Common myeloid progenitor, CD34-positive (primary cell): ENCODE measurements around the gene IER2.
A peak's percentile ranks its signal among the peaks of the same experiment; 100 is the strongest.
"Not testable (repeated sequence)": the region's sequence is repeated elsewhere in the genome, so short reads cannot be mapped to it uniquely, and the experiment has no call there.

Experiments
- CTCF ChIA-PET: fragments of 350-600 bp; sonication (Branson Sonifier 250); formaldehyde crosslinking; loops from one replicate; lab custom pipeline; 2021; ENCODE audit warnings: antibody characterized with exemption; lab: Charles Lee
- POLR2A ChIA-PET: fragments of 350-600 bp; sonication (Branson Sonifier 250); formaldehyde crosslinking; loops from one replicate; lab custom pipeline; 2021; ENCODE audit warnings: antibody characterized with exemption; lab: Charles Lee
- DNase-seq, 3 donors: peaks; one replicate each; pipeline versions ENCODE4 v3.0.0 to v3.0.0-alpha.2; 2013
- H3K27ac ChIP-seq, 2 experiments: 1 replicate in 1 of 2; 2 replicates in 1 of 2; pipeline ENCODE4 v1.7.0; 2013; ENCODE audit warnings: inconsistent platforms in 2 of 2, low read length in 2 of 2, mild to moderate bottlenecking in 2 of 2, low read depth in 1 of 2, moderate library complexity in 1 of 2; ENCODE audit not compliant: severe bottlenecking in 2 of 2, insufficient read depth in 1 of 2, poor library complexity in 1 of 2
- H3K27me3 ChIP-seq, 5 experiments: replicated peaks in 2 of 5; 1 replicate in 3 of 5; 2 replicates in 2 of 5; pipeline versions ENCODE4 v1.6.1 to v1.7.0; 2013; ENCODE audit warnings: low read length in 4 of 5, mild to moderate bottlenecking in 2 of 5, moderate library complexity in 2 of 5, inconsistent platforms in 1 of 5; ENCODE audit not compliant: insufficient read depth in 5 of 5, control insufficient read depth in 4 of 5
- H3K36me3 ChIP-seq, 4 experiments: 1 replicate in 2 of 4; 2 replicates in 2 of 4; pipeline versions ENCODE4 v1.6.1 to v1.7.0; 2013; ENCODE audit warnings: low read length in 3 of 4, control low read depth in 1 of 4, mild to moderate bottlenecking in 1 of 4; ENCODE audit not compliant: control insufficient read depth in 4 of 4, insufficient read depth in 4 of 4
- H3K4me1 ChIP-seq, 4 experiments: 1 replicate in 3 of 4; 2 replicates in 1 of 4; pipeline versions ENCODE4 v1.6.1 to v1.7.1; 2013; ENCODE audit warnings: low read length in 3 of 4, mild to moderate bottlenecking in 3 of 4, control low read depth in 1 of 4, inconsistent platforms in 1 of 4, moderate library complexity in 1 of 4; ENCODE audit not compliant: control insufficient read depth in 4 of 4, insufficient read depth in 4 of 4; ENCODE audit errors: control extremely low read depth in 1 of 4
- H3K4me3 ChIP-seq, 7 experiments: 1 replicate in 4 of 7; 2 replicates in 3 of 7; pipeline versions ENCODE4 v1.5.1 to v1.7.0; 2013; ENCODE audit warnings: mild to moderate bottlenecking in 7 of 7, low read length in 6 of 7, moderate library complexity in 6 of 7, inconsistent platforms in 2 of 7, low read depth in 2 of 7, control low read depth in 1 of 7; ENCODE audit not compliant: insufficient read depth in 4 of 7, control insufficient read depth in 1 of 7; ENCODE audit errors: extremely low read depth in 1 of 7
- H3K9me3 ChIP-seq, 5 experiments: 1 replicate in 4 of 5; 2 replicates in 1 of 5; pipeline versions ENCODE4 v1.6.1 to v1.7.1; 2013; ENCODE audit warnings: low read length in 4 of 5, mild to moderate bottlenecking in 2 of 5, inconsistent platforms in 1 of 5, low read depth in 1 of 5, moderate library complexity in 1 of 5; ENCODE audit not compliant: control insufficient read depth in 4 of 5, insufficient read depth in 2 of 5; ENCODE audit errors: control extremely low read depth in 1 of 5
- WGBS: methylation state at CpG from one replicate; pipeline ENCODE4 v1.1.5; 2013; ENCODE audit not compliant: insufficient coverage; 5-methylcytosine and 5-hydroxymethylcytosine counted together

Gene IER2

GRCh38 chr19:13172346-13173138 lies 22.3 kb downstream of the IER2 start:
- peaks cover 2 to 29% (median 23%) of the 10 kb centered on the region in 4 experiments for H3K4me1 ChIP-seq
- POLR2A ChIA-PET: no interaction called here
- CTCF ChIA-PET: interaction anchor here (0.7 kb wide), 1 partner anchor 1755 kb away, joined by 3 read pairs; no protein-coding TSS in a partner anchor
- peak overlapping the region in 4 of 7 experiments; percentile 23 to 64 (median 38) for H3K4me3 ChIP-seq
- no peaks in the 10 kb centered on the region for H3K9me3 ChIP-seq
- peak; percentile 74 to 91 (median 90) for DNase-seq
- H3K27ac ChIP-seq: peak overlapping the region in 1 of 2 experiments; percentile 73
- no peaks in the 10 kb centered on the region for H3K36me3 ChIP-seq
- H3K27me3 ChIP-seq: no peaks in the 10 kb centered on the region
- WGBS: 83% methylated on average over 2 of the region's 18 CpGs

GRCh38 chr19:13173139-13173737 lies 23.0 kb downstream of the IER2 start:
- CTCF ChIA-PET: interaction anchor here (0.7 kb wide), 1 partner anchor 1754 kb away, joined by 3 read pairs; no protein-coding TSS in a partner anchor
- Histone ChIP-seq H3K36me3 (no peaks in the 10 kb centered on the region), H3K27me3 (no peaks in the 10 kb centered on the region), H3K4me3 (no peak overlapping the region), H3K4me1 (peaks cover 0 to 24% (median 17%) of the 10 kb centered on the region in 4 experiments), H3K27ac (no peak overlapping the region), H3K9me3 (no peaks in the 10 kb centered on the region)
- no peak for DNase-seq
- POLR2A ChIA-PET: no interaction called here
- 94% methylated on average over 6 of the region's 12 CpGs for WGBS

GRCh38 chr19:13176345-13176744 lies 26.1 kb downstream of the IER2 start:
- DNase-seq: no peak
- H3K9me3 ChIP-seq: no peaks in the 10 kb centered on the region
- no peaks in the 10 kb centered on the region for H3K36me3 ChIP-seq
- CTCF ChIA-PET: interaction anchor here (1.2 to 1.6 kb wide), 4 partner anchors 12 to 24 kb away, joined by 4 to 5 read pairs (median 4); no protein-coding TSS in a partner anchor
- peaks cover 0 to 26% (median 18%) of the 10 kb centered on the region in 4 experiments for H3K4me1 ChIP-seq
- POLR2A ChIA-PET: interaction anchor here (1.3 kb wide), 1 partner anchor 21 kb away, joined by 4 read pairs; no protein-coding TSS in a partner anchor
- 98% methylated on average over 8 of the region's 8 CpGs for WGBS
- no peak overlapping the region for H3K4me3 ChIP-seq
- no peak overlapping the region for H3K27ac ChIP-seq
- no peaks in the 10 kb centered on the region for H3K27me3 ChIP-seq

GRCh38 chr19:13177584-13177983 lies 27.4 kb downstream of the IER2 start:
- POLR2A ChIA-PET, H3K4me3 ChIP-seq, H3K36me3 ChIP-seq, H3K9me3 ChIP-seq, H3K27ac ChIP-seq, H3K27me3 ChIP-seq, DNase-seq: not testable (repeated sequence)
- CTCF ChIA-PET: interaction anchor here (1.2 to 1.7 kb wide), 2 partner anchors 15 to 18 kb away, joined by 3 read pairs; no protein-coding TSS in a partner anchor
- peaks cover 0 to 27% (median 22%) of the 10 kb centered on the region in 4 experiments for H3K4me1 ChIP-seq
- 100% methylated on average over 1 of the region's 5 CpGs for WGBS

- peaks cover 0 to 22% (median 20%) of the 10 kb centered on the region in 4 experiments for H3K4me1 ChIP-seq
- DNase-seq, H3K9me3 ChIP-seq, H3K4me3 ChIP-seq, POLR2A ChIA-PET, H3K27me3 ChIP-seq, H3K36me3 ChIP-seq, H3K27ac ChIP-seq: not testable (repeated sequence)
- 100% methylated on average over 8 of the region's 10 CpGs for WGBS
- CTCF ChIA-PET: interaction anchor here (1.2 to 1.7 kb wide), 2 partner anchors 15 to 17 kb away, joined by 3 read pairs; no protein-coding TSS in a partner anchor
Observed at GRCh38 chr19:13178291-13178690, 28.1 kb downstream of the IER2 start.

DNA sequence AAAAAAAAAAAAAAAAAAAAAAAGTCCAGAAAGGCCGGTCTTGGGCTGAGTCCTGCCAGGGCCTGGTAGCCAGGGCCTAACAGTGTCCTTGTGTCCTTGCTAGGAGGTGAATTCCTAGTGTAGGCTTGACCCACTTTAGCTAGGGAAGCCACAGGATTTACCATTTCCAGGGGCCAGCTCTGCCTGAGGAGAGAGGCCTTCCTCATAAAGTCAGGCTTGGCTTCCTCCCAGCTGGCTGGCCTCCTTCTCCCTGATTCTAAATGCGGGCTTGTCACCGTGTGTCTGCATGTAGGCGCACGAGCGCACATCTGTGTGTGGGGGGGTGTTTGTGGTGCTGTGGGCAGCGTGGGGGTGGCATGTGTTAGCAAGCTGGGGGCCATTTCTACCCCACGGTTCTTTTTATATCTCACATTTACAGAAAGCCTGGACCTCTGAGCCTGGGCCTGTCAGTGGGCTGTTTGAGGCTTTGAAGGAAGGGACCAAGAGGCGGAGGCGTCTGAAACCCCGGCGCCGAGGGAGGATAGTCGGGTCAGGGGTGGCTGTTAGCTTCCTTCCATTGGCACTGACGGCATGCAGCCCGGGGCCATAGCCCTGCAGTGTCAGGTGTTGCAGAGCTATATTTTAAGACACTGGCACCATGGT lies 31.7 kb downstream of the IER2 start:
- H3K36me3 ChIP-seq: no peaks in the 10 kb centered on the region
- WGBS: 5% methylated on average over 4 of the region's 16 CpGs
- ChIA-PET CTCF (interaction anchor here (0.6 to 3.6 kb wide), 7 partner anchors 12 to 243 kb away, joined by 3 to 16 read pairs (median 4); no protein-coding TSS in a partner anchor), POLR2A (interaction anchor here (1.1 to 2.0 kb wide), 3 partner anchors 14 to 26 kb away, joined by 3 to 12 read pairs (median 10); no protein-coding TSS in a partner anchor)
- peak overlapping the region in 1 of 2 experiments; percentile 43 for H3K27ac ChIP-seq
- DNase-seq: peak; percentile 52 to 91 (median 87)
- H3K9me3 ChIP-seq: no peaks in the 10 kb centered on the region
- peak overlapping the region in 2 of 7 experiments; percentile 10 to 28 for H3K4me3 ChIP-seq
- H3K27me3 ChIP-seq: no peaks in the 10 kb centered on the region
- H3K4me1 ChIP-seq: peaks cover 0 to 22% (median 19%) of the 10 kb centered on the region in 4 experiments
